COLO829 (cell line): ENCODE results near the gene SPATA31A3.
"Not testable (repeated sequence)": the region's sequence is repeated elsewhere in the genome, so short reads cannot be mapped to it uniquely, and the experiment has no call there.

ENCODE experiments used
- DNase-seq: peaks from one replicate; pipeline ENCODE4 v3.0.0; 2012; ENCODE audit warnings: low spot score

The SPATA31A3 gene

GRCh38 chr9:66992450-66992849, at the start of gene SPATA31A3:
TSS of gene SPATA31A3 (minus strand) at chr9:66992550. CDS start at chr9:66992521, 29 bp downstream.
- not testable (repeated sequence) for DNase-seq

GRCh38 chr9:66952576-66952975, 39.8 kb downstream of the SPATA31A3 start:
- DNase-seq, result not testable (repeated sequence)

GRCh38 chr9:66942400-66943155, 49.8 kb downstream of the SPATA31A3 start:
- DNase-seq, result not testable (repeated sequence)

DNA sequence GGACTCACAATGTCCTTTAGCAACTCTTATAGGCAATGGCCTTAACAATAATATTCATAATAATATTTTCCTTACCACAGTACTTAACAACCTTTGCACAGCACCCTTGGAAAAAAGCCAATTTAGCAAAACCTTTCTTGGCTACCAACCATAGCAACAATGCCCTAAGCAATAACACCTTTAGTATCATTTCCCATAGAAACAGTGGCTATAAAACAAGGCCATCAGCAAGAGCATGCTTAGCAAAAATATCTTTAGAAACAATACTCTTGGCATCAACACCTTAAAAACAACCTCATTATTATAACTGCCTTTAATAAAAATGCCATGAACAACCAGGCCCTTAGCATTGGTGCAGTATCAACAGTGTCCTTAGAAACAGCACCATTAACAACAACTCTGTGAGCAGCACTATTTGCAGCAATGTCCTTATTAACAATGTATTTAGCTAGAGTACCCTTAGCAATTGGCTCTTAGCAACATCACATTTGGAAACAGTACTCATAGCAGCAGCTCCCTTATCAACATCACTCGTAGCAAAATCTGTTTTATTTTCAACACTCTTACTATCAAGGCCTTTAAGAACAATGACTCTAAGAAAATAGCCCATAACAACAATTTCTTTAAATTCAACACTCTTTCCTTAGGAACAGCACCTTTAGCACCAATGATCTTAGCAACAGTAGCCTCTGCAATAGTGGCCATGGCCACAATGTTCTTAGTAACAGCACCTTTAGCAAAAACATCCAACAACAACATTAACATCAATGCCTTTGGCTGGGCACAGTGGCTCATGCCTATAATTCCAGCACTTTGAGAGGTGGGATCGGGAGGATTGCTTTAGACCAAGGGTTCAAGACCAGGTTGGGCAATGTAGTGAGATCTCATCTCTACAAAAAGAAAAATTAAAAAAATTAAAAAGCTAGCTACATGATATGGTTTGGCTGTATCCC, 52.2 kb downstream of the SPATA31A3 start:
- DNase-seq, result not testable (repeated sequence)

DNA sequence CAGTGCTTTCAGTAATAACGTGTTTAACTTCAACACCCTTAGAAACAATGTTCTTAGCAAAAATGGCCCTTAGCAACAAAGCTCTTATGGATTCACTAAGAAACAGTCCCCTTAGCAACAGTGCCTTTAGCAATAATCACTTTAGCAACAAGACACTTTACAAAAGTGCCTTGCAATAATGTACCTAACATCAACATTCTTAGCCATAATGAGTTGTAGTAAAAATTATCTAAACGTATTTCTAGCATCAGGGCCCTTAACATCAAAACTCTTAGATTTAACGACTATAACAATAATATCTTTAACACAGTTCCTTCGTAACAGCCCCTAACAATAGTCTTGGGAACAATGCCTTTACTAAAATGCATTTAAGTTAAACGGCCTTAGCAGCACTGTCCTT, 54.0 kb downstream of the SPATA31A3 start:
- DNase-seq, result not testable (repeated sequence)

DNA sequence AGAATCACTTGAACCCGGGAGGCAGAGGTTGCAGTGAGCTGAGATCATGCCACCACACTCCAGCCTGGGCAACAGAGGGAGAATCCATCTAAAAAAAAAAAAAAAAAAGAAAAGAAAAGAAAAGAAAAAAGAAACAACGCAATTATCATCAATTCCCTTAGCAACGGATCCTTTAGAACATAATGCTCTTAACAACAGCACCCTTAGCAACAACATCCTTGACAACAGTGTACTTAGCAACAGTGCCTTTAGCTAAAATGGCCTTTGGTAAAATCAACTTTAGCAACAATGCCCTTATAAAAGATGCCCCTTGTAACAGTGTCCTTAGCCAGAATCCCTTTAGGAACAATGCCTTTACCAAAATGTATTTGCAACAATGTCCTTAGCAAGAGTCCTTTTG, 54.7 kb downstream of the SPATA31A3 start:
- not testable (repeated sequence) for DNase-seq
